Hematopoietic multipotent progenitor cell treated with erythropoietin and hydrocortisone succinate and interleukin-3 and kit ligand, for 8 days (in vitro differentiated cells): Measurements from ENCODE around the gene NUAK1.
"Not testable (repeated sequence)": the region's sequence is repeated elsewhere in the genome, so short reads cannot be mapped to it uniquely, and the experiment has no call there.

Source experiments
- DNase-seq: peaks from one replicate; pipeline ENCODE4 v3.0.0-alpha.2; 2015

The NUAK1 gene

DNA sequence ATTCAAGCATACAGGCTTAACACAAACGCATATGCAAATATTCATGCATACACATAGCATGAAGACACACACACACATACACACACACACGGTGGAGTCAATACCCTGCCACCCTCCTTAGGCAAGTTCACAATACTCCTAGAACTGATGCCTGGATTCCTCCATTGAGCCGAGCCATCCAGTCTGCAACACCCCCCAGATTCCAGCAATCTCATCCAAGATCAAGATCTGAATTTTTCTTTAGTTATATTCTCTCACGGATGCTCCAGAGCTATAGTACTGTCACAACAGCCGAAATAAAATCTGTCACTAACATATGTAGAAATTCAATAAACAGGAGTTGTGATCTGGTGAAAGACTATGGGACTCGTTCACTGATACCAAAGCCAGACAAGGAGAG lies 110.8 kb downstream of the NUAK1 start:
- no peak for DNase-seq

DNA sequence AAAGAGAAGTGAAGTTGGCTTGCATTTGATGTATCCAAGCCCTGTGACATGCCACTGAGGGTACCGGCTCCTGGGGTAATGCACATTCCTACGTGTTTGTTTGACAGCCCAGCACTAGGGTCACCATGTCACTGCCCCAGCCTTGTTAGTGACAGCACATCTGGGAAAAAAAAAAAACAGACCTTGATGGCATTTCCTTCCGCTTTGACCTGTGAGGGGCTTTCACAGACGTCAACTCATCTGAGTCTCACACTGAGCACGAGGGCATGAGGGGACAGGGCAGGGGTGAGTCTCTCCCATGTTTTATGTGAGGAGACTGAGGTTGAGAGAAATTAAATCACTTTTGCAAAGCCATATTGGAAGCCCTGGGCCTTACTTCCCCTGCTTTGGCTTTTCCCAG lies 111.5 kb downstream of the NUAK1 start:
- no peak for DNase-seq

DNA sequence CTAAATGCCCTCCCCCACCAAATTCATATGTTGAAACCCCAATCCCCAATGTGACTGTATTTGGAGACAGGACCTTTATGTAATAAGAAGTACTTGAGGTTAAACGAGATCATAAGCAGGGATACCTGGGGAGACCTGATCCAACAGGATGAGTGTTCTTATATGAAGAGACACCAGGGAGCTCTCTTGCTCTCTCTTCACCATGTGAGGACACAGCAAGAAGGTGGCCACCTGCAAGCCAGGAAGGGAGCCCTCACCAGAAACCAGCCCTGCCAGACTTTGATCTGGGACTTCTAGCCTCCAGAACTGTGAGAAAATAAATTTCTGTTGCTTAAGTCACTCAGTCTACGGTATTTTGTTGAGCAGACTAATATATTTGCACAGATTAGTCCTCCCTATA lies 113.6 kb downstream of the NUAK1 start:
- no peak for DNase-seq

DNA sequence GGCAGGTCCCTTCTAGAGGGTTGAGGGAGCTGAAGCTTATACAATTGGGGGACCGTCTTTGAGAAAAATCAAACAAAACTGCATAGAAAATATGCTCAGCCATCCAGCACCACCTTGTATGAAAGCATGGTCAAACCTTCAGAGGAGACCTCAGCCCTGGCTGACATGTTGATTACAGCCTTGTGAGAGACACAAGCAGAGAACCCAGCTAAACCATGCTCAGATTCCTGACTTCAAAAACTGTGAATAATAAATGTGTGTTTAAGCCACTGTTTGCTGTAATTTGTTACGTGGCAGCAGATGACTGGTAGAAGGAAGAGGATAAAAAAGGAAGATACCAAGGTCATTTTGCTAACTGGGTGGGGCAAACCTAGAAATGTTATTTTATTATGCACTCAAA lies 115.7 kb downstream of the NUAK1 start:
- no peak for DNase-seq

DNA sequence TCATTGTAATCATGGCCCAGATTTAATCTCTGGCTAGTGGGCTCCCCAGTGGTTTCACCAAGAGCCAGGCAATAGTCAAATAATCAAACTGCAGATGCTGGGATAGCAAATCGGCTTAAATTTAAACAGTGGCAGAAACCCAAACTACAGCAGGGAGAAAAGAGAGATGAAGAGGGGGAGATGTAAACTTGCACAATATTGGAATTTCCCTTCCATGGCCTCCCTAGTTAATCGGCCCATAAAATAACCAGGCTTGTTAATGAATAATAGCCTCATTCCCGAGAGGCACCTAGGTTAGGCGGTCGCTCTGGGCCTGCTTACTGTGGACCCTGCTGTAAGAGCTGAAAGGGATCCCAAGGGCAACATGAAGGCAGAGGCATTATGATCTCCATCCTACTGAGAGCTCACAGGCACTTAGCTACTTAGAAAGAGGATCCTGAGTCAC lies 116.2 kb downstream of the NUAK1 start:
- no peak for DNase-seq

DNA sequence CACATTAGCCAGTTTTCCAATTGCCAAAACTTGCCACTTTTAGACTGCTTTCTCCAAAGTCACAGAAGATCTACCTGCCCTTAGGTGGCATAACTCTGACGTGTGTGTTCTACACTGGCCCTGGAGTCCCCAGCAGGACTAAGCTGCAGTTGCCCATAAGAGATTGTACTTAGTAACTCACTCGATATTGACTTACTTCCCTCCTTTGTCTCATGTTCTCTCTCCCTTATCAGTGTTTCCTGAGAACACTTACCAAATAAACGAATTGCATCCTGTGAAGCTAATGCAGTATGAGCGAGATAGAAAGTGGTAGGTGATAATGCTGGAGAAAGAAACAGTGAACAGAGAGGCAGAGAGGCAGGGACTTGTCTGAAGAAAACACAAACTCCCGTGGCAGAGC lies 117.2 kb downstream of the NUAK1 start:
- DNase-seq = no peak

DNA sequence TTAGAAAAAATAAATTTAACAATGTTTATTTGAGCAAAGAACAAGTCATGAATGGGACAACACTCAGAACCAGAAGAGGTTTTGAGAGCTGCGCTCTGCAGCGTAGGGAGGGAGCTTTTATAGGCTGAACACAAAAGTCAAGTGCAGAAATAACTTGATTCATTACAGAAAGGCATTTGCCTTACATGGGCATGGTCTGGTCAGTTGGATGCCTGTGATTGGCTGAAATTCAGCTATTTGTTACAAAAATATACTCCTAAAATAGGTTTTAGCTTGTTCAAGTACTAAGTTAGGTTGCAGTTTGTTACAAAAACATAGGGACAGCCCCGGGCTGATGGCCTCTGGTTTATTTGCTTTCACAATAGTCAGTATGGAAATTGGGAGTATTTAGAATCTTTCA lies 118.0 kb downstream of the NUAK1 start:
- no peak for DNase-seq

DNA sequence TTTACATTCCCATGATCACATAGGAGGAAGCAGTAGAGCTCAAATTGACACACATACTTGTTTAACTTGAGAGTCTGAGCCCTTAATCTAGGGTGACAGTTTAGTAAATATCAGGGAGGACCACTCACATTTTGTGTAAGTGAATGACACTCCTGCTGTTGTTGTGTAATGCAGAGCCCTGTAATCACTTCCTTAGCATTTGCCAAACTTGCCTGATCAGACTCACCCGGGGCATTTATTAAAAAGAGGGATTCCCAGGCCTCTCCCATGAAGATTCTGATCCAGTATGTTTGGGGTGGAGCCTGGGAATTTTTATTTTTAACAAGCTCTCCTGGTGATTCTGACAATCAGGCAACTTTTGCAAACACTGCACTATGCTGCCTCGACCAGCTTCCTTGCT lies 119.6 kb downstream of the NUAK1 start:
- no peak for DNase-seq

DNA sequence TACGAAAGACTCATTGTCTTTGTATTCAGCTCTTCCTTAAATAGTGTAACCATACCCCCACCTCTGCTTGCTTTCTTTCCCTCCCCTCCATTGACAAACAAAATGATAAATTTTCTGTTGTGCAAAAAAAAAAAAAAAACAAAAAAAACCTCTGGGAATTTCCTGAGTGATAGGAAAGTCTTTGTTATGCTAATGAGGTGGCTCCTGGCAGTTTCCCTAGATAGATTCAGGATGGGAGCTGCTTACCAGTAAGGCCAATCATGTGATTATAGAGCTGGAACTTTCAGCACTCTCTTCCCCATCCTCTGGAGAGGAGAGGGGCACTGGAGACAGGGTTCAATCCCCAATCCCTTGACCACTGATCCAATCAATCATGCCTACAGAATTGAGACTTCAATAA lies 120.5 kb downstream of the NUAK1 start:
- no peak for DNase-seq

DNA sequence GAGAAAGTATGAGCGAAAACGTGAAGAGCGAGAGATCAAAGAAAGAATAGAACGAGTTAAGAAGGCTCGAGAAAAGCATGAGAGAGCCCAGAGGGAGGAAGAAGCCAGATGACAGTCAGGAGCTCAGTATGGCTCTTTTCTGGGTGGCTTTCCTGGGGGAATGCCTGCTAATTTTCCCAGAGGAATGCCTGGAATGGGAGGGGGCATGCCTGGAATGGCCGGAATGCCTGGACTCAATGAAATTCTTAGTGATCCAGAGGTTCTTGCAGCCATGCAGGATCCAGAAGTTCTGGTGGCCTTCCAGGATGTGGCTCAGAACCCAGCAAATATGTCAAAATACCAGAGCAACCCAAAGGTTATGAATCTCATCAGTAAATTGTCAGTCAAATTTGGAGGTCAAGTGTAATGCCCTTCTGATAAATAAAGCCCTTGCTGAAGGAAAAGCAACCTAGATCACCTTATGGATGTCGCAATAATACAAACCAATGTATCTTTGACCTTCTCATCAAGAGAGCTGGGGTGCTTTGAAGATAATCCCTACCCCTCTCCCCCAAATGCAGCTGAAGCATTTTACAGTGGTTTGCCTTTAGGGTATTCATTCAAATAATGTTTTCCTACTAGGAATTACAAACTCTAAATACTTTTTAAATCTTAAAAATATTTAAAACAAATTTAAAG lies 122.0 kb downstream of the NUAK1 start:
- DNase-seq = not testable (repeated sequence)

DNA sequence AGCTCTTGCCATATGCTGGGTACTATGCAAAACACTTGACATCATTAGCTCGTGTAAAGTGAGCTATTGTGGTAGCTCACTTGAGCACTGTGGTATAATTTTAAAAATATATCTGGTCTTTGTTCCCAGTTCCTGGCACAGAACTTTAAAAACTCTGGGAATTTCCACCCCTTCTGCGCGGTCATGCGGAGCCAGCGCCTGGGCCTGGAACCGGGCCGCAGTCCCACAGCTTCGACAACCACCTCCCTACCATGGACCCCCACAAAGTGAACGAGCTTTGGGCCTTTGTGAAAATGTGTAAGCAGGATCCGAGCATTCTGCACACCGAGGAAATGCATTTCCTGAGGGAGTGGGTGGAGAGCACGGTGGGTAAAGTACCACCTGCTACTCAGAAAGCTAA lies 123.1 kb downstream of the NUAK1 start:
- DNase-seq = no peak

DNA sequence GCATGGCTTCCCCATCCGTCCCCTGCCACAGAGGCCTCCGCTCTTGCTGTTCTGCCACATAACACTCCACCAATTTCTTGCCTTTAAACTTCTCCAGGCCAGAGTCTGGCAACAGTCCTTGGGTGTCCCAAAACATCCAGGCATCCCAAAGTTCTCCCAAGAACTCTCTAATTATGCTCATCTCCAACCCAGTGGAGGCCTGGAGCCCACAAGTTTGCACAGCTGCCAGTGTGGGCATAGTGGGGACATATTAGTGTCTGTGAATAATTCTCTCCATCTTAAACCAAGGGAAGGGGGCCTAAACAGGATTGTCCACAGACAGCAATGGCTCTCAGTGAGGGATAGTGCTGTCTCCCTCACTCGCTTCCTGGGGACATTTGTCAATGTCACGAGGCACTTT lies 124.8 kb downstream of the NUAK1 start:
- DNase-seq = no peak
